Calu3 (cell line): Measurements from ENCODE around the gene NELL1. TPM values are rescaled to one million over a fixed set of nuclear protein-coding genes. Genes with fewer than 3 reads are reported as not detected.

Experiments used
- BruUV-seq: library from RNA; stranded (reverse); fragments of 400-500 nt; replicated peaks from 2 replicates; lab custom pipeline; 2021; lab: Mats Ljungman, UMichigan
- CTCF ChIA-PET: fragments of 300-600 bp; sonication (Branson Sonifier 250); formaldehyde crosslinking; loops from one replicate; lab custom pipeline; 2022; ENCODE audit warnings: antibody characterized with exemption; lab: Charles Lee
- DNase-seq: peaks from one replicate; pipeline ENCODE4 v3.0.0; 2022
- H3K27ac Mint-ChIP-seq: one replicate; pipeline ENCODE4 v1.8.0; 2022; ENCODE audit warnings: mixed read lengths; ENCODE audit not compliant: unreplicated experiment
- H3K27me3 Mint-ChIP-seq: one replicate; pipeline ENCODE4 v1.8.0; 2022; ENCODE audit warnings: mixed read lengths; ENCODE audit not compliant: unreplicated experiment
- H3K36me3 Mint-ChIP-seq: one replicate; pipeline ENCODE4 v1.8.0; 2022; ENCODE audit warnings: mild to moderate bottlenecking, moderate library complexity, mixed read lengths; ENCODE audit not compliant: insufficient read depth, unreplicated experiment
- H3K4me1 Mint-ChIP-seq: one replicate; pipeline ENCODE4 v1.8.0; 2022; ENCODE audit warnings: mild to moderate bottlenecking, low read depth, mixed read lengths; ENCODE audit not compliant: unreplicated experiment
- H3K4me3 Mint-ChIP-seq: one replicate; pipeline ENCODE4 v1.8.0; 2022; ENCODE audit warnings: mild to moderate bottlenecking, low read depth, moderate library complexity, mixed read lengths; ENCODE audit not compliant: unreplicated experiment
- H3K9me3 Mint-ChIP-seq: one replicate; pipeline ENCODE4 v1.8.0; 2022; ENCODE audit warnings: low read depth, mixed read lengths; ENCODE audit not compliant: unreplicated experiment
- CTCF ChIP-seq: fragments of 200-600 bp; IDR thresholded peaks from one replicate; pipeline ENCODE4 v1.8.0; 2022; ENCODE audit warnings: antibody characterized with exemption; ENCODE audit not compliant: unreplicated experiment
- intact Hi-C: fragments of 100-400 bp; cut with micrococcal nuclease; formaldehyde crosslinking; loops from one replicate; pipeline ENCODE4 v1.10.0; 2022; ENCODE audit not compliant: unreplicated experiment
- total RNA-seq: library from RNA; stranded (reverse); gene quantifications from 2 replicates; pipeline ENCODE4 v1.2.3, GENCODE V29; 2022

NELL1 gene
- total RNA-seq, 1 experiment from 2014 or later, result not detected

GRCh38 chr11:21475276-21475675 lies 805.9 kb downstream of the NELL1 start:
- Mint-ChIP-seq H3K9me3 (no peaks in the 10 kb centered on the region), H3K36me3 (no peaks in the 10 kb centered on the region), H3K27me3 (no peaks in the 10 kb centered on the region), H3K4me3 (no peak overlapping the region), H3K27ac (no peak overlapping the region), H3K4me1 (peaks cover 12% of the 10 kb centered on the region)
- no TSS peak for BruUV-seq
- no peak for DNase-seq
- TF ChIP-seq CTCF, result no peak
- CTCF ChIA-PET, result no interaction called here
- intact Hi-C loops, result no loop called here

- TF ChIP-seq CTCF, result no peak
- intact Hi-C loops, result no loop called here
- Mint-ChIP-seq H3K9me3 (no peaks in the 10 kb centered on the region), H3K4me3 (no peak overlapping the region), H3K36me3 (no peaks in the 10 kb centered on the region), H3K27me3 (no peaks in the 10 kb centered on the region), H3K27ac (no peak overlapping the region), H3K4me1 (peaks cover 12% of the 10 kb centered on the region)
- CTCF ChIA-PET, result no interaction called here
- no TSS peak for BruUV-seq
- DNase-seq, result no peak
These were observed 807.2 kb downstream of the NELL1 start for GRCh38 chr11:21476588-21476987.

GRCh38 chr11:21480240-21480639 lies 810.9 kb downstream of the NELL1 start:
- no peak for DNase-seq
- TF ChIP-seq CTCF, result no peak
- intact Hi-C loops, result no loop called here
- Mint-ChIP-seq H3K27ac (no peak overlapping the region), H3K4me1 (no peaks in the 10 kb centered on the region), H3K36me3 (no peaks in the 10 kb centered on the region), H3K9me3 (no peaks in the 10 kb centered on the region), H3K4me3 (no peak overlapping the region), H3K27me3 (no peaks in the 10 kb centered on the region)
- CTCF ChIA-PET, result no interaction called here
- BruUV-seq, result no TSS peak

GRCh38 chr11:21481255-21481654 lies 811.9 kb downstream of the NELL1 start:
- no peaks in the 10 kb centered on the region for H3K9me3 Mint-ChIP-seq
- TF ChIP-seq CTCF, result no peak
- DNase-seq, result no peak
- H3K4me1 Mint-ChIP-seq, result no peaks in the 10 kb centered on the region
- H3K4me3 Mint-ChIP-seq, result no peak overlapping the region
- BruUV-seq, result no TSS peak
- intact Hi-C loops, result no loop called here
- CTCF ChIA-PET, result no interaction called here
- H3K36me3 Mint-ChIP-seq, result no peaks in the 10 kb centered on the region
- H3K27ac Mint-ChIP-seq, result no peak overlapping the region
- no peaks in the 10 kb centered on the region for H3K27me3 Mint-ChIP-seq
